Measurements from ENCODE around the gene TRPM2.

DNA sequence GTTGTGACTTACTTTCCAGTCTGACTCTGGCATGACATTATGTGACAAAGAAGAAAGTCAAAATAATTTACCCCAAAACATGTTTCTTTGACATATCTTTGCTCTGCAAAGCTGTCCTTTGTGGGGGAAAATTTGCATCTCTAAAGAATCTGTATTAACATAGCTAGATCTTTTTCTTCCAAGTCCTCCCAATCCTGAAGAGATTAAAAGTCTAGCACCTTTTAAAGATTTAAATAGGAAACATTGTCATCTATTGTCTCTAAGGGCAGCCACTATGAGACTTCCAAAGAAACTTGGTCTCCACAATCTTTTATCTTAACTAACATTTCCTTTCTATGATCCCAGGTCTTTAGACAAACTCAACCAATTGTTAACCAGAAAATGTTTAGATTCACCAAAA lies 117.9 kb downstream of the TRPM2 start:
- TF ChIP-seq POLR2A (IDR thresholded peaks at IDR 0.05; ENCODE audit: low read depth, low read length): no peak
- no peak for TF ChIP-seq RCOR1 (IDR thresholded peaks at IDR 0.05; ENCODE audit: insufficient replicate concordance, low read length)
- TF ChIP-seq, protein P1, sequence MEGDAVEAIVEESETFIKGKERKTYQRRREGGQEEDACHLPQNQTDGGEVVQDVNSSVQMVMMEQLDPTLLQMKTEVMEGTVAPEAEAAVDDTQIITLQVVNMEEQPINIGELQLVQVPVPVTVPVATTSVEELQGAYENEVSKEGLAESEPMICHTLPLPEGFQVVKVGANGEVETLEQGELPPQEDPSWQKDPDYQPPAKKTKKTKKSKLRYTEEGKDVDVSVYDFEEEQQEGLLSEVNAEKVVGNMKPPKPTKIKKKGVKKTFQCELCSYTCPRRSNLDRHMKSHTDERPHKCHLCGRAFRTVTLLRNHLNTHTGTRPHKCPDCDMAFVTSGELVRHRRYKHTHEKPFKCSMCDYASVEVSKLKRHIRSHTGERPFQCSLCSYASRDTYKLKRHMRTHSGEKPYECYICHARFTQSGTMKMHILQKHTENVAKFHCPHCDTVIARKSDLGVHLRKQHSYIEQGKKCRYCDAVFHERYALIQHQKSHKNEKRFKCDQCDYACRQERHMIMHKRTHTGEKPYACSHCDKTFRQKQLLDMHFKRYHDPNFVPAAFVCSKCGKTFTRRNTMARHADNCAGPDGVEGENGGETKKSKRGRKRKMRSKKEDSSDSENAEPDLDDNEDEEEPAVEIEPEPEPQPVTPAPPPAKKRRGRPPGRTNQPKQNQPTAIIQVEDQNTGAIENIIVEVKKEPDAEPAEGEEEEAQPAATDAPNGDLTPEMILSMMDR (conservative IDR thresholded peaks at IDR 0.05; ENCODE audit: low read depth, low read length): no peak
- no peak for TF ChIP-seq FOS (IDR thresholded peaks at IDR 0.05; ENCODE audit: low read depth, low read length)

Data from IMR-90 (cell line).